Ishikawa (cell line): ENCODE measurements around the gene RPS21.

Source experiments
- CEBPB ChIP-seq: IDR thresholded peaks from 2 replicates; pipeline ENCODE4 v1.6.1; 2012
- CREB1 ChIP-seq: IDR thresholded peaks from 2 replicates; pipeline ENCODE4 v1.6.1; 2012; ENCODE audit warnings: low read depth
- EP300 ChIP-seq: IDR thresholded peaks from 2 replicates; pipeline ENCODE4 v1.6.1; 2012; ENCODE audit warnings: borderline replicate concordance
- NFIC ChIP-seq: IDR thresholded peaks from 2 replicates; pipeline ENCODE4 v1.6.1; 2012
- RAD21 ChIP-seq: IDR thresholded peaks from 2 replicates; pipeline ENCODE4 v1.6.1; 2012; ENCODE audit warnings: low read depth
- TCF12 ChIP-seq: IDR thresholded peaks from 2 replicates; pipeline ENCODE4 v1.6.1; 2012; ENCODE audit warnings: low read depth
- YY1 ChIP-seq: IDR thresholded peaks from 2 replicates; pipeline ENCODE4 v1.6.1; 2012; ENCODE audit warnings: low read depth
- TF ChIP-seq, protein P1 (sequence below): IDR thresholded peaks from 2 replicates; pipeline ENCODE4 v1.6.1; 2012; ENCODE audit warnings: low read depth, mild to moderate bottlenecking
- TF ChIP-seq, protein P2 (sequence below): IDR thresholded peaks from 2 replicates; pipeline ENCODE4 v1.6.1; 2012

DNA sequence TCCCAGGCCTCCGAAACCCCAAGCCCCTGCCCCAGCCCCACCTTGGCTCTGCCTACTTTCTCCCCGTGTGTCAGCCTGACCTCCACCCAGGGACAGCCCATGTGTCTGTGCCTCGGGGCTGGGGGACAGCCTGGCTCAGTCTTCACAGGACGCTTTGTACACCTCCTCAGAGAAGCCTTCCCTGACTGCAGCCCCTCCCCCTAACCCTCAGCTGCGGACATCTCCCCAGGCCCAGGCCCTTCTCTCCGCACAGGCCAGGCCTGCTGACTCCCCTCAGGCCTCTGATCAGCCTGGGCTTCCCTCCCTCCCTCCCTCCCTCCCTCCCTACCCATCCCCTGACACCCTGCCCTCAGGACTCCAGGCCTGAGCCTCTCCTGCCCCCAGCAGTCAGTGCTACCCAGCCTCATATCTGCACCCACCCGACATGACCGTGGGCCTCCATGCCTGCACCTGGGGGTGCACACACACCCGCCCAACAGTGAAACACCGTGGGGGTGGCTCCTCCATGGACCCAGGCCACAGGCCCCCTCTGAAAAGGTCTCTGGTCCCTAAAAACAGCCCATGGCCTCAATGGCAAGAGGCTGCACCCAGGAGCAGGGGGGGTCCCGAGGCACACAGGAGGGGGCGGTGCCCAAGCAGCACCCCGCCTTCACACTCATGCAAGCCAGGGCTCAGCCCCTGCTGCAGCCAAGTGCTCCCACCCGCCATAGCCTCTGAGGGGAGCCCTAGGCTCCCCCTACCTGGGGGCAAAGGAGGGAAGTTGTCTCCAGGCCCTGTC lies 32.7 kb upstream of the RPS21 start:
- TF ChIP-seq CEBPB (no peak), CREB1 (no peak), EP300 (0 out of 2 replicates have a peak, but pooled peaks have one; percentile 7), RAD21 (no peak), NFIC (no peak), YY1 (no peak), TCF12 (no peak)
- TF ChIP-seq, protein P1, sequence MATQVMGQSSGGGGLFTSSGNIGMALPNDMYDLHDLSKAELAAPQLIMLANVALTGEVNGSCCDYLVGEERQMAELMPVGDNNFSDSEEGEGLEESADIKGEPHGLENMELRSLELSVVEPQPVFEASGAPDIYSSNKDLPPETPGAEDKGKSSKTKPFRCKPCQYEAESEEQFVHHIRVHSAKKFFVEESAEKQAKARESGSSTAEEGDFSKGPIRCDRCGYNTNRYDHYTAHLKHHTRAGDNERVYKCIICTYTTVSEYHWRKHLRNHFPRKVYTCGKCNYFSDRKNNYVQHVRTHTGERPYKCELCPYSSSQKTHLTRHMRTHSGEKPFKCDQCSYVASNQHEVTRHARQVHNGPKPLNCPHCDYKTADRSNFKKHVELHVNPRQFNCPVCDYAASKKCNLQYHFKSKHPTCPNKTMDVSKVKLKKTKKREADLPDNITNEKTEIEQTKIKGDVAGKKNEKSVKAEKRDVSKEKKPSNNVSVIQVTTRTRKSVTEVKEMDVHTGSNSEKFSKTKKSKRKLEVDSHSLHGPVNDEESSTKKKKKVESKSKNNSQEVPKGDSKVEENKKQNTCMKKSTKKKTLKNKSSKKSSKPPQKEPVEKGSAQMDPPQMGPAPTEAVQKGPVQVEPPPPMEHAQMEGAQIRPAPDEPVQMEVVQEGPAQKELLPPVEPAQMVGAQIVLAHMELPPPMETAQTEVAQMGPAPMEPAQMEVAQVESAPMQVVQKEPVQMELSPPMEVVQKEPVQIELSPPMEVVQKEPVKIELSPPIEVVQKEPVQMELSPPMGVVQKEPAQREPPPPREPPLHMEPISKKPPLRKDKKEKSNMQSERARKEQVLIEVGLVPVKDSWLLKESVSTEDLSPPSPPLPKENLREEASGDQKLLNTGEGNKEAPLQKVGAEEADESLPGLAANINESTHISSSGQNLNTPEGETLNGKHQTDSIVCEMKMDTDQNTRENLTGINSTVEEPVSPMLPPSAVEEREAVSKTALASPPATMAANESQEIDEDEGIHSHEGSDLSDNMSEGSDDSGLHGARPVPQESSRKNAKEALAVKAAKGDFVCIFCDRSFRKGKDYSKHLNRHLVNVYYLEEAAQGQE, result no peak
- TF ChIP-seq, protein P2, sequence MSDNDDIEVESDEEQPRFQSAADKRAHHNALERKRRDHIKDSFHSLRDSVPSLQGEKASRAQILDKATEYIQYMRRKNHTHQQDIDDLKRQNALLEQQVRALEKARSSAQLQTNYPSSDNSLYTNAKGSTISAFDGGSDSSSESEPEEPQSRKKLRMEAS, result no peak
